ENCODE data around the gene BIVM. TPM values are rescaled to one million over a fixed set of nuclear protein-coding genes. Genes with fewer than 3 reads are reported as not detected.

Gene BIVM
- 10 to 100 TPM; 13.6 to 17.8 TPM for total RNA-seq
- 1 to 10 TPM; 7.4 to 9.0 TPM for polyA plus RNA-seq

DNA sequence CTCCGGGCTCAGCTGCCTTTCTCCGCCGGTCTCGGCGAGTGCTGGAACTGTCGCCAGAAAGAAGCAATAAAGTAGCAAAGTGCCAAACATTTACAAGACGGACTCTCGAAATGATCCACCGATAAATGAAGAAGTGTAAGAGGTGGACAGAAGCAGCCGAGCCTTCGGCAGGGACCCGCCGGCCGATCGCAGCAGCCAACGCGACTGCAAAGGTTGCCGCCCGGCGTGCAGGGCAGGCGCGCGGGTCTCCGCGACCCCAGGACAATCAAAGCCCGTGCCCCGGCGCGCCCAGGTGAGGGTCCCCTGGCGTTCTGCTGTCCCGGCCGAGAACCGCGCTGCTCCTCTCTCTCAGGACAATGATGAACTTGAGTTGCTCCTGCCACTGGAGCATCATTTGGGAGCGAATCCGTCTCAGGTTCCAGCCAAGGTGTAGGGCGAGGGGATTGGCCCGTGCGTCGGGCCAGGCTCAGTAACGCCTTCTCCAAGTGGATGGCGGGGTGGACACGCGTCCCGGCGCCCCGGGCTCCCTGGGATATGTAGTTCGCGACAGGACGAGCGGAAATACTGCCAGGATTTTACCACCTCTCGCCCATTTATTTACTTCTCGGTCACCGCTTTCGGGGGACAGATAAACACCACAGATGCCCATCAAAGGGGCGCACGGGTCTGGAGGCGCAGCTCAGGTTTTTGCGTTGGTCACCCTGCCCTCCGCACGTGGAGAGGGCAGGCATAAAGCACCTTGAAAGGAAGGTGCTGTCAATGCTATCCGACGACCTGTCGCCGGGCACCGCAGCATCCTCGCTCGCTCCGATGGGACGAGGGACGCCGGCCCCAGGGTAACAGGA, at the start of gene BIVM, which contains the start of gene POGLUT2:
Gene BIVM, plus strand, starts transcription at position 539 of the 845 bp plus-strand sequence. CDS start 8,149 bp downstream, outside the sequence.
Gene POGLUT2, minus strand, starts transcription at position 396 of the 845 bp plus-strand sequence. Its CDS starts 306 bp downstream, at position 90.
- Histone ChIP-seq H3K27me3 (ENCODE audit: control insufficient read depth in 4 of 4, insufficient read depth in 4 of 4, low read length in 3 of 4) (no peaks in the 10 kb centered on the region), H3K9ac (ENCODE audit: low read depth in 1 of 2, low read length in 2 of 2) (peak within 1 kb of the TSS; percentile 66 to 72), H3K36me3 (ENCODE audit: control insufficient read depth in 4 of 4, insufficient read depth in 3 of 4, low read depth in 1 of 4, low read length in 3 of 4) (no peaks in the 10 kb centered on the region), H3K4me3 (ENCODE audit: low read depth in 1 of 3, low read length in 3 of 3) (peak within 1 kb of the TSS; percentile 65 to 92 (median 82)), H3K9me3 (ENCODE audit: control insufficient read depth in 4 of 4, low read length in 3 of 4) (no peaks in the 10 kb centered on the region), H3K27ac (ENCODE audit: low read depth in 1 of 2, low read length in 2 of 2) (peak within 1 kb of the TSS; percentile 75 to 76), H3K4me1 (ENCODE audit: control insufficient read depth in 4 of 4, insufficient read depth in 4 of 4, low read length in 3 of 4) (peaks cover 0 to 26% (median 23%) of the 10 kb centered on the region in 4 donors)
- under 1% methylated on average over 72 of the region's 72 CpGs for WGBS
- peak in 1 of 2 donors; percentile 47 for TF ChIP-seq GABPA (IDR thresholded peaks at IDR 0.05 in 1 of 2, conservative IDR thresholded peaks at IDR 0.05 in 1 of 2)
- peak; percentile 68 for TF ChIP-seq YY1 (IDR thresholded peaks at IDR 0.05)
- TF ChIP-seq FOXA1 (IDR thresholded peaks at IDR 0.05): no peak
- TF ChIP-seq, protein P1, sequence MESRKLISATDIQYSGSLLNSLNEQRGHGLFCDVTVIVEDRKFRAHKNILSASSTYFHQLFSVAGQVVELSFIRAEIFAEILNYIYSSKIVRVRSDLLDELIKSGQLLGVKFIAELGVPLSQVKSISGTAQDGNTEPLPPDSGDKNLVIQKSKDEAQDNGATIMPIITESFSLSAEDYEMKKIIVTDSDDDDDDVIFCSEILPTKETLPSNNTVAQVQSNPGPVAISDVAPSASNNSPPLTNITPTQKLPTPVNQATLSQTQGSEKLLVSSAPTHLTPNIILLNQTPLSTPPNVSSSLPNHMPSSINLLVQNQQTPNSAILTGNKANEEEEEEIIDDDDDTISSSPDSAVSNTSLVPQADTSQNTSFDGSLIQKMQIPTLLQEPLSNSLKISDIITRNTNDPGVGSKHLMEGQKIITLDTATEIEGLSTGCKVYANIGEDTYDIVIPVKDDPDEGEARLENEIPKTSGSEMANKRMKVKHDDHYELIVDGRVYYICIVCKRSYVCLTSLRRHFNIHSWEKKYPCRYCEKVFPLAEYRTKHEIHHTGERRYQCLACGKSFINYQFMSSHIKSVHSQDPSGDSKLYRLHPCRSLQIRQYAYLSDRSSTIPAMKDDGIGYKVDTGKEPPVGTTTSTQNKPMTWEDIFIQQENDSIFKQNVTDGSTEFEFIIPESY (IDR thresholded peaks at IDR 0.05): no peak
- TF ChIP-seq JUND (IDR thresholded peaks at IDR 0.05): no peak
- TF ChIP-seq FOXA2 (IDR thresholded peaks at IDR 0.05): no peak
- TF ChIP-seq TAF1 (conservative IDR thresholded peaks at IDR 0.05): peak; percentile 77
- TF ChIP-seq HNF4A (conservative IDR thresholded peaks at IDR 0.05): peak in 1 of 2 donors; percentile 18
- no peak for TF ChIP-seq EGR1 (IDR thresholded peaks at IDR 0.05; ENCODE audit: low read depth in 2 of 2)
- peak; percentile 82 for TF ChIP-seq REST (IDR thresholded peaks at IDR 0.05)
- peak; percentile 49 to 63 for TF ChIP-seq RXRA (IDR thresholded peaks at IDR 0.05)
- TF ChIP-seq MAX (IDR thresholded peaks at IDR 0.05): peak; percentile 41
- TF ChIP-seq, protein P2, sequence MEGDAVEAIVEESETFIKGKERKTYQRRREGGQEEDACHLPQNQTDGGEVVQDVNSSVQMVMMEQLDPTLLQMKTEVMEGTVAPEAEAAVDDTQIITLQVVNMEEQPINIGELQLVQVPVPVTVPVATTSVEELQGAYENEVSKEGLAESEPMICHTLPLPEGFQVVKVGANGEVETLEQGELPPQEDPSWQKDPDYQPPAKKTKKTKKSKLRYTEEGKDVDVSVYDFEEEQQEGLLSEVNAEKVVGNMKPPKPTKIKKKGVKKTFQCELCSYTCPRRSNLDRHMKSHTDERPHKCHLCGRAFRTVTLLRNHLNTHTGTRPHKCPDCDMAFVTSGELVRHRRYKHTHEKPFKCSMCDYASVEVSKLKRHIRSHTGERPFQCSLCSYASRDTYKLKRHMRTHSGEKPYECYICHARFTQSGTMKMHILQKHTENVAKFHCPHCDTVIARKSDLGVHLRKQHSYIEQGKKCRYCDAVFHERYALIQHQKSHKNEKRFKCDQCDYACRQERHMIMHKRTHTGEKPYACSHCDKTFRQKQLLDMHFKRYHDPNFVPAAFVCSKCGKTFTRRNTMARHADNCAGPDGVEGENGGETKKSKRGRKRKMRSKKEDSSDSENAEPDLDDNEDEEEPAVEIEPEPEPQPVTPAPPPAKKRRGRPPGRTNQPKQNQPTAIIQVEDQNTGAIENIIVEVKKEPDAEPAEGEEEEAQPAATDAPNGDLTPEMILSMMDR (IDR thresholded peaks at IDR 0.05; ENCODE audit: low read depth, low read length, missing input control): no peak
- no peak for TF ChIP-seq HNF4G (IDR thresholded peaks at IDR 0.05)
- peak; percentile 91 for TF ChIP-seq SP1 (IDR thresholded peaks at IDR 0.05)
- TF ChIP-seq NR2F2 (IDR thresholded peaks at IDR 0.05): no peak
- peak; percentile 11 to 34 for TF ChIP-seq RAD21 (IDR thresholded peaks at IDR 0.05)
- TF ChIP-seq ATF3 (IDR thresholded peaks at IDR 0.05): no peak
- DNase-seq (ENCODE audit: low spot score): peak; percentile 73
